OCI-LY3 (cell line): ENCODE results near the gene ACOX3.

Source experiments
- CTCF ChIP-seq: fragments of 200-600, 300-600 bp; sonication (generic); IDR thresholded peaks from 2 replicates; pipeline ENCODE4 v1.5.1; 2014; ENCODE audit warnings: antibody characterized with exemption, low read length, low read depth
- EZH2phosphoT487 ChIP-seq: fragments of 200-600 bp; shearing (Covaris generic); IDR thresholded peaks from 2 replicates; pipeline ENCODE4 v1.6.1; 2018; ENCODE audit warnings: antibody characterized with exemption, mixed run types, low read depth

GRCh38 chr4:8435656-8436121 is 4.8 kb downstream of the ACOX3 start:
- TF ChIP-seq CTCF (no peak), EZH2phosphoT487 (no peak)
